Measurements from ENCODE around the gene EFHC2. TPM values are rescaled to one million over a fixed set of nuclear protein-coding genes. Genes with fewer than 3 reads are reported as not detected.
"Not testable (repeated sequence)": the region's sequence is repeated elsewhere in the genome, so short reads cannot be mapped to it uniquely, and the experiment has no call there.

EFHC2 gene
- total RNA-seq, 1 donor from 2014 or later: under 0.01 TPM

GRCh38 chrX:44253575-44253942, 89.9 kb downstream of the EFHC2 start:
- H3K27me3 ChIP-seq (ENCODE audit: control insufficient read depth, insufficient read depth, low read length): no peaks in the 10 kb centered on the region
- FAIRE-seq: no peak

GRCh38 chrX:44252688-44253574, 90.5 kb downstream of the EFHC2 start:
- H3K36me3 ChIP-seq (ENCODE audit: control insufficient read depth, insufficient read depth, low read length); FAIRE-seq; H3K27me3 ChIP-seq (ENCODE audit: control insufficient read depth, insufficient read depth, low read length); H3K4me3 ChIP-seq (ENCODE audit: low read depth, low read length): not testable (repeated sequence)
- peak; percentile 32 for DNase-seq (ENCODE audit: low read depth)

More at GRCh38 chrX:44253575-44253942, 89.9 kb downstream of the EFHC2 start:
- no peak for DNase-seq (ENCODE audit: low read depth)
- H3K4me3 ChIP-seq (ENCODE audit: low read depth, low read length): no peak overlapping the region
- TF ChIP-seq CTCF (IDR thresholded peaks at IDR 0.05; ENCODE audit: insufficient read depth, low read length, severe bottlenecking): no peak
- no peaks in the 10 kb centered on the region for H3K36me3 ChIP-seq (ENCODE audit: control insufficient read depth, insufficient read depth, low read length)

- DNase-seq (ENCODE audit: low read depth) (no peak), FAIRE-seq (no peak)
- H3K4me3 ChIP-seq (ENCODE audit: low read depth, low read length): no peak overlapping the region
- H3K36me3 ChIP-seq (ENCODE audit: control insufficient read depth, insufficient read depth, low read length): no peaks in the 10 kb centered on the region
- H3K27me3 ChIP-seq (ENCODE audit: control insufficient read depth, insufficient read depth, low read length): no peaks in the 10 kb centered on the region
- TF ChIP-seq CTCF (IDR thresholded peaks at IDR 0.05; ENCODE audit: insufficient read depth, low read length, severe bottlenecking): no peak
Measured at GRCh38 chrX:44247468-44247867, 96.0 kb downstream of the EFHC2 start.

GRCh38 chrX:44246826-44247225, 96.6 kb downstream of the EFHC2 start:
- H3K27me3 ChIP-seq (ENCODE audit: control insufficient read depth, insufficient read depth, low read length): no peaks in the 10 kb centered on the region
- no peak for FAIRE-seq
- TF ChIP-seq CTCF (IDR thresholded peaks at IDR 0.05; ENCODE audit: insufficient read depth, low read length, severe bottlenecking): no peak
- DNase-seq (ENCODE audit: low read depth): no peak
- no peak overlapping the region for H3K4me3 ChIP-seq (ENCODE audit: low read depth, low read length)
- H3K36me3 ChIP-seq (ENCODE audit: control insufficient read depth, insufficient read depth, low read length): no peaks in the 10 kb centered on the region

- no peaks in the 10 kb centered on the region for H3K27me3 ChIP-seq (ENCODE audit: control insufficient read depth, insufficient read depth, low read length)
- no peaks in the 10 kb centered on the region for H3K36me3 ChIP-seq (ENCODE audit: control insufficient read depth, insufficient read depth, low read length)
- no peak overlapping the region for H3K4me3 ChIP-seq (ENCODE audit: low read depth, low read length)
- TF ChIP-seq CTCF (IDR thresholded peaks at IDR 0.05; ENCODE audit: insufficient read depth, low read length, severe bottlenecking): no peak
- no peak for FAIRE-seq
- DNase-seq (ENCODE audit: low read depth): no peak
Measured at GRCh38 chrX:44245733-44246132, 97.7 kb downstream of the EFHC2 start.

- FAIRE-seq (no peak), DNase-seq (ENCODE audit: low read depth) (peak; percentile 24)
- Histone ChIP-seq H3K4me3 (ENCODE audit: low read depth, low read length) (no peak overlapping the region), H3K36me3 (ENCODE audit: control insufficient read depth, insufficient read depth, low read length) (no peaks in the 10 kb centered on the region), H3K27me3 (ENCODE audit: control insufficient read depth, insufficient read depth, low read length) (no peaks in the 10 kb centered on the region)
- TF ChIP-seq CTCF (IDR thresholded peaks at IDR 0.05; ENCODE audit: insufficient read depth, low read length, severe bottlenecking): peak; percentile 38
Measured at GRCh38 chrX:44244008-44244407, 99.5 kb downstream of the EFHC2 start.

All from bronchial epithelial cell (primary cell).